ENCODE results near the gene CUL1.

- no peak for TF ChIP-seq CTCF (IDR thresholded peaks at IDR 0.05)
- no peak for TF ChIP-seq POLR2A (IDR thresholded peaks at IDR 0.05)
Observed at GRCh38 chr7:148834605-148835004, 135.9 kb downstream of the CUL1 start.

All from uterus (tissue), 2 donors.